Kidney (tissue), 14 donors: ENCODE measurements around the gene SDK1. TPM values are rescaled to one million over a fixed set of nuclear protein-coding genes. Genes with fewer than 3 reads are reported as not detected.

Source experiments
- DNase-seq, 5 donors: peaks; one replicate each; pipeline ENCODE4 v3.0.0-alpha.2; 2013 to 2020
- FAIRE-seq: peaks from 2 replicates; lab custom pipeline; 2012; peaks lifted over from hg19 to GRCh38; lab: Jason Lieb, UNC
- H3K27ac ChIP-seq, 2 donors: one replicate each; pipeline ENCODE4 v1.7.0; 2013; ENCODE audit warnings: low read depth in 2 of 2, low read length in 2 of 2, inconsistent platforms in 1 of 2
- H3K27me3 ChIP-seq: one replicate; pipeline ENCODE4 v1.7.1; 2013; ENCODE audit warnings: low read length, inconsistent platforms; ENCODE audit not compliant: control insufficient read depth, insufficient read depth
- H3K36me3 ChIP-seq, 3 donors: one replicate each; pipeline versions ENCODE4 v1.7.0 to v1.7.1; 2013; ENCODE audit warnings: low read length in 3 of 3, control low read depth in 1 of 3, inconsistent platforms in 1 of 3; ENCODE audit not compliant: insufficient read depth in 3 of 3, control insufficient read depth in 2 of 3
- H3K4me1 ChIP-seq, 3 donors: one replicate each; pipeline versions ENCODE4 v1.7.0 to v1.7.1; 2013; ENCODE audit warnings: low read length in 3 of 3, inconsistent platforms in 1 of 3, low read depth in 1 of 3; ENCODE audit not compliant: control insufficient read depth in 2 of 3, insufficient read depth in 2 of 3
- H3K4me3 ChIP-seq, 3 donors: one replicate each; pipeline versions ENCODE4 v1.7.0 to v1.8.1; 2013; ENCODE audit warnings: low read length in 3 of 3, control low read depth in 1 of 3, inconsistent platforms in 1 of 3
- H3K9ac ChIP-seq, 3 donors: one replicate each; pipeline versions ENCODE4 v1.7.0 to v1.7.1; 2013; ENCODE audit warnings: low read length in 3 of 3, control low read depth in 1 of 3, inconsistent platforms in 1 of 3
- H3K9me3 ChIP-seq, 3 donors: one replicate each; pipeline versions ENCODE4 v1.7.0 to v1.7.1; 2013; ENCODE audit warnings: low read length in 3 of 3, control low read depth in 1 of 3, inconsistent platforms in 1 of 3; ENCODE audit not compliant: control insufficient read depth in 2 of 3, insufficient read depth in 1 of 3
- CTCF ChIP-seq: IDR thresholded peaks from 3 replicates; pipeline ENCODE4 v1.5.1; 2012; ENCODE audit warnings: mild to moderate bottlenecking, moderate library complexity, borderline replicate concordance; ENCODE audit not compliant: insufficient read depth; ENCODE audit errors: extremely low read depth
- intact Hi-C: fragments of 100-400 bp; cut with DNase I; formaldehyde crosslinking; loops from one replicate; pipeline ENCODE4 v1.11.1; 2022
- polyA plus RNA-seq: library from polyadenylated mRNA; stranded (reverse); fragments of 350-450 nt; fragmentation: Illumina TruSeq; extraction: RNeasy Lipid Tissue Mini Kit (QIAGEN cat#74804); gene quantifications from one replicate; pipeline ENCODE4 v1.2.3, GENCODE V29; 2014; ENCODE audit warnings: low read depth, low replicate concordance; ENCODE audit not compliant: insufficient read depth
- total RNA-seq: library from RNA; stranded (reverse); fragmentation: NEBNext Ultra II Directional; extraction: Animal tissue kit (Norgen Biotek cat#: 25700); gene quantifications from one replicate; pipeline ENCODE4 v1.2.1, GENCODE V29; 2021
- donor health status: control.
- donor health status: control.
- donor health status: control.
- donor health status: control.
- donor health status: control.
- donor health status: DM: yes; HTN: yes; CAD: no.
- donor health status: Normal renal cell carcinoma (clear cell type).

SDK1 gene
- total and polyA plus RNA-seq, 2 donors from 2014 or later = 2.0 to 38.3 TPM

- DNase-seq (no peak), FAIRE-seq (no peak)
- H3K27me3 ChIP-seq = no peaks in the 10 kb centered on the region
Observed at GRCh38 chr7:4015371-4015770, 714.3 kb downstream of the SDK1 start.

GRCh38 chr7:4015996-4016395, 714.9 kb downstream of the SDK1 start:
- Histone ChIP-seq H3K4me3 (no peak overlapping the region), H3K27ac (no peak overlapping the region), H3K36me3 (peaks cover 0 to 5% (median 0%) of the 10 kb centered on the region in 3 donors), H3K9me3 (no peaks in the 10 kb centered on the region), H3K9ac (no peak overlapping the region), H3K4me1 (peaks cover 0 to 7% (median 0%) of the 10 kb centered on the region in 3 donors), H3K27me3 (no peaks in the 10 kb centered on the region)
- no peak for TF ChIP-seq CTCF
- intact Hi-C loops = no loop called here
- FAIRE-seq (no peak), DNase-seq (no peak)

More at GRCh38 chr7:4015371-4015770, 714.3 kb downstream of the SDK1 start:
- intact Hi-C loops = no loop called here
- no peak overlapping the region for H3K4me3 ChIP-seq
- no peak for TF ChIP-seq CTCF
- peaks cover 0 to 7% (median 0%) of the 10 kb centered on the region in 3 donors for H3K4me1 ChIP-seq
- peaks cover 0 to 5% (median 0%) of the 10 kb centered on the region in 3 donors for H3K36me3 ChIP-seq
- no peaks in the 10 kb centered on the region for H3K9me3 ChIP-seq
- no peak overlapping the region for H3K27ac ChIP-seq
- no peak overlapping the region for H3K9ac ChIP-seq

GRCh38 chr7:4017081-4017480, 716.0 kb downstream of the SDK1 start:
- TF ChIP-seq CTCF = no peak
- Histone ChIP-seq H3K36me3 (peaks cover 0 to 5% (median 0%) of the 10 kb centered on the region in 3 donors), H3K27ac (no peak overlapping the region), H3K4me1 (peaks cover 0 to 7% (median 0%) of the 10 kb centered on the region in 3 donors), H3K4me3 (no peak overlapping the region), H3K9ac (no peak overlapping the region), H3K27me3 (no peaks in the 10 kb centered on the region), H3K9me3 (no peaks in the 10 kb centered on the region)
- no peak for FAIRE-seq
- intact Hi-C loops = no loop called here
- no peak for DNase-seq

- no peak overlapping the region for H3K4me3 ChIP-seq
- H3K9me3 ChIP-seq = no peaks in the 10 kb centered on the region
- FAIRE-seq = no peak
- DNase-seq = no peak
- no peak for TF ChIP-seq CTCF
- peaks cover 0 to 5% (median 0%) of the 10 kb centered on the region in 3 donors for H3K36me3 ChIP-seq
- no peaks in the 10 kb centered on the region for H3K27me3 ChIP-seq
- peaks cover 0 to 7% (median 0%) of the 10 kb centered on the region in 3 donors for H3K4me1 ChIP-seq
- no peak overlapping the region for H3K27ac ChIP-seq
- intact Hi-C loops = no loop called here
- H3K9ac ChIP-seq = no peak overlapping the region
Observed at GRCh38 chr7:4017785-4018184, 716.7 kb downstream of the SDK1 start.
